GM10847 (cell line): ENCODE results near the gene RALY.

Experiments
- POLR2A ChIP-seq: IDR thresholded peaks from 2 replicates; pipeline ENCODE4 v1.6.1; 2011; ENCODE audit not compliant: insufficient read length; ENCODE audit errors: extremely low read depth

The RALY gene

GRCh38 chr20:34022151-34022838 lies 28.6 kb downstream of the RALY start:
- no peak for TF ChIP-seq POLR2A

GRCh38 chr20:34022839-34023234 lies 29.1 kb downstream of the RALY start:
- TF ChIP-seq POLR2A, result no peak

GRCh38 chr20:34023937-34024722 lies 30.4 kb downstream of the RALY start:
- no peak for TF ChIP-seq POLR2A

- TF ChIP-seq POLR2A, result no peak
These were observed 31.1 kb downstream of the RALY start for GRCh38 chr20:34024723-34025351.

GRCh38 chr20:34029415-34029814 lies 35.7 kb downstream of the RALY start:
- no peak for TF ChIP-seq POLR2A

GRCh38 chr20:34030456-34030855 lies 36.7 kb downstream of the RALY start:
- TF ChIP-seq POLR2A, result no peak

- no peak for TF ChIP-seq POLR2A
These were observed 40.2 kb downstream of the RALY start for GRCh38 chr20:34033903-34034302.

- TF ChIP-seq POLR2A, result no peak
These were observed 43.4 kb downstream of the RALY start for GRCh38 chr20:34037121-34037520.

- TF ChIP-seq POLR2A, result no peak
These were observed 44.1 kb downstream of the RALY start for GRCh38 chr20:34037767-34038166.

GRCh38 chr20:34040300-34040995 lies 46.7 kb downstream of the RALY start:
- no peak for TF ChIP-seq POLR2A

GRCh38 chr20:34041226-34041625 lies 47.5 kb downstream of the RALY start:
- TF ChIP-seq POLR2A, result no peak

- TF ChIP-seq POLR2A, result no peak
These were observed 48.6 kb downstream of the RALY start for GRCh38 chr20:34042262-34042661.

- no peak for TF ChIP-seq POLR2A
These were observed 49.3 kb downstream of the RALY start for GRCh38 chr20:34043025-34043424.

- TF ChIP-seq POLR2A, result no peak
These were observed 51.6 kb downstream of the RALY start for GRCh38 chr20:34045294-34045693.

GRCh38 chr20:34045930-34046725 lies 52.4 kb downstream of the RALY start:
- no peak for TF ChIP-seq POLR2A
